GM20431 (cell line): ENCODE measurements around the gene ZNF451.
"Not testable (repeated sequence)": the region's sequence is repeated elsewhere in the genome, so short reads cannot be mapped to it uniquely, and the experiment has no call there.

ENCODE experiments used
- in situ Hi-C: fragments of 300-500 bp; cut with MseI, MboI; formaldehyde crosslinking; loops from one replicate; pipeline ENCODE4 v1.15.0; 2020; ENCODE audit warnings: low sequenced_read_pairs; ENCODE audit not compliant: unreplicated experiment

ZNF451 gene

GRCh38 chr6:57089687-57090457 lies at the start of gene ZNF451:
ZNF451 (plus strand) TSS chr6:57090188; CDS start chr6:57090254, 66 bp downstream.
- in situ Hi-C loops, result no loop called here

GRCh38 chr6:57044061-57044460 lies 45.9 kb upstream of the ZNF451 start:
- in situ Hi-C loops, result not testable (repeated sequence)

GRCh38 chr6:57044568-57044967 lies 45.4 kb upstream of the ZNF451 start:
- in situ Hi-C loops, result no loop called here

GRCh38 chr6:57046332-57047256 lies 43.4 kb upstream of the ZNF451 start, which contains the start of gene KIAA1586:
KIAA1586 (plus strand) TSS chr6:57046693; CDS start chr6:57046756, 63 bp downstream.
- in situ Hi-C loops, result not testable (repeated sequence)

GRCh38 chr6:57047257-57047585 lies 42.8 kb upstream of the ZNF451 start:
- in situ Hi-C loops, result not testable (repeated sequence)

- in situ Hi-C loops, result not testable (repeated sequence)
Observed at GRCh38 chr6:57047859-57048258, 42.1 kb upstream of the ZNF451 start.

GRCh38 chr6:57048577-57048976 lies 41.4 kb upstream of the ZNF451 start:
- in situ Hi-C loops, result no loop called here

- in situ Hi-C loops, result no loop called here
Observed at GRCh38 chr6:57063847-57064246, 26.1 kb upstream of the ZNF451 start.

- in situ Hi-C loops, result no loop called here
Observed at GRCh38 chr6:57064809-57065208, 25.2 kb upstream of the ZNF451 start.

- in situ Hi-C loops, result no loop called here
Observed at GRCh38 chr6:57068061-57068460, 21.9 kb upstream of the ZNF451 start.

- in situ Hi-C loops, result no loop called here
Observed at GRCh38 chr6:57069228-57069627, 20.8 kb upstream of the ZNF451 start.

- in situ Hi-C loops, result no loop called here
Observed at GRCh38 chr6:57069920-57070331, 20.1 kb upstream of the ZNF451 start.

GRCh38 chr6:57072108-57072507 lies 17.9 kb upstream of the ZNF451 start:
- in situ Hi-C loops, result no loop called here

GRCh38 chr6:57074383-57074782 lies 15.6 kb upstream of the ZNF451 start:
- in situ Hi-C loops, result no loop called here

- in situ Hi-C loops, result no loop called here
Observed at GRCh38 chr6:57075092-57075491, 14.9 kb upstream of the ZNF451 start.

GRCh38 chr6:57078531-57079207 lies 11.3 kb upstream of the ZNF451 start:
- in situ Hi-C loops, result no loop called here

- in situ Hi-C loops, result no loop called here
Observed at GRCh38 chr6:57085471-57085870, 4.5 kb upstream of the ZNF451 start.

GRCh38 chr6:57086843-57087242 lies 3.1 kb upstream of the ZNF451 start:
- in situ Hi-C loops, result no loop called here

GRCh38 chr6:57087916-57088315 lies 2.1 kb upstream of the ZNF451 start:
- in situ Hi-C loops, result no loop called here

- in situ Hi-C loops, result no loop called here
Observed at GRCh38 chr6:57089265-57089664, 723 bp upstream of the ZNF451 start.
